Suprapubic skin (tissue), 4 donors: ENCODE results near the gene EPS8. TPM values are rescaled to one million over a fixed set of nuclear protein-coding genes. Genes with fewer than 3 reads are reported as not detected.

Source experiments
- DNase-seq, 2 donors: peaks; one replicate each; pipeline ENCODE4 v3.0.0-alpha.2; 2019; ENCODE audit warnings: low spot score in 2 of 2
- H3K27ac ChIP-seq: fragments of 200-600 bp; sonication (generic); one replicate; pipeline ENCODE4 v1.5.1; 2019
- H3K27me3 ChIP-seq: fragments of 200-600 bp; sonication (generic); one replicate; pipeline ENCODE4 v1.5.1; 2019
- H3K36me3 ChIP-seq: fragments of 200-600 bp; sonication (generic); one replicate; pipeline ENCODE4 v1.5.1; 2019
- H3K4me1 ChIP-seq: fragments of 200-600 bp; sonication (generic); one replicate; pipeline ENCODE4 v1.5.1; 2019
- H3K4me3 ChIP-seq: fragments of 200-600 bp; sonication (generic); one replicate; pipeline ENCODE4 v1.5.1; 2019; ENCODE audit warnings: mild to moderate bottlenecking
- H3K9me3 ChIP-seq: fragments of 200-600 bp; sonication (generic); one replicate; pipeline ENCODE4 v1.5.1; 2019
- CTCF ChIP-seq, 2 donors: fragments of 200-600 bp in 1 of 2; fragments of 450-650 bp in 1 of 2; sonication (generic) in 1 of 2; IDR thresholded peaks; one replicate each; pipeline ENCODE4 v1.5.1; 2016 to 2019; ENCODE audit warnings: antibody characterized with exemption in 2 of 2, mild to moderate bottlenecking in 1 of 2, moderate library complexity in 1 of 2
- EP300 ChIP-seq: sonication (generic); formaldehyde crosslinking; IDR thresholded peaks from one replicate; pipeline ENCODE4 v1.6.1; 2017; ENCODE audit warnings: antibody characterized with exemption
- POLR2A ChIP-seq, 2 donors: fragments of 450-650 bp; IDR thresholded peaks; one replicate each; pipeline ENCODE4 v1.6.1; 2017; ENCODE audit warnings: antibody characterized with exemption in 2 of 2, mild to moderate bottlenecking in 2 of 2, moderate library complexity in 2 of 2
- POLR2AphosphoS5 ChIP-seq, 3 donors: sonication (generic); formaldehyde crosslinking; IDR thresholded peaks; one replicate each; pipeline ENCODE4 v1.6.1; 2017; ENCODE audit warnings: antibody characterized with exemption in 3 of 3
- WGBS: methylation state at CpG from one replicate; pipeline ENCODE4 v1.1.5; 2018; 5-methylcytosine and 5-hydroxymethylcytosine counted together
- total RNA-seq, 4 donors: library from RNA; depleted of rRNA; stranded (reverse); fragments of >200 nt; gene quantifications; one replicate each; pipeline ENCODE4 v1.1.0, GENCODE V29; 2016

EPS8 gene
- total RNA-seq, 4 donors from 2014 or later: 15.7 to 38.8 (median 27.3) TPM

DNA sequence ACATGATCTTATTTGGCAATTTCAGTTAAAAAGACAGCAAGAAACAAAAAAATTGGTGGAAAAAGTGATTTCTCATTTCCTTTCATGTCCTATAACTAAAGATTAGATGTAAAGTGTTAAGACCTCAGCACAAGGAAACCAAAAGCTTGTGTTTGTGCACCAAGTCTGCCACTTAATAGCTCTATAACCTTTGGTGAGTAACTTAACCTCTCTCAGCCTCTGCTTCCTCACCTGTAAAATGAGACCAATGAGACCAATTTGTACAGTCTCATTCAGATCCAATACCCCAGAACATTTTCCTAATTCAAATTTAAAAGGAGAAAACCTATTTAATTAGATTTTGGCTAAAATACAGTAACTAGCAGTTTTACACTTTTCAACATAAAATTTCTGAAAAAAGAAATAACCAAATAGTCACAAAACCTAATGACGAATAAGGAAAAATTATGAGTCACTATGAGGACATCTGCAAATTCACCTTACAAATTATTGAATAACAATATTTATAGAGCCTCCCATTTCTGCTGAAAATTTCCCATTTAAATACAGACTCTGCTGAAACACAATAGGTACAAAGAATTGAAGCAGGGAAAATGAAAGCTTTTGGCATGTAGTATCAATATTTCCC is 71.1 kb downstream of the EPS8 start:
- Histone ChIP-seq H3K4me1 (peaks cover 27% of the 10 kb centered on the region), H3K9me3 (no peaks in the 10 kb centered on the region), H3K36me3 (no peaks in the 10 kb centered on the region), H3K4me3 (no peak overlapping the region), H3K27me3 (no peaks in the 10 kb centered on the region), H3K27ac (no peak overlapping the region)
- TF ChIP-seq POLR2AphosphoS5 (IDR thresholded peaks at IDR 0.05) (no peak), EP300 (no peak), POLR2A (IDR thresholded peaks at IDR 0.05) (no peak), CTCF (IDR thresholded peaks at IDR 0.05) (no peak)
- WGBS: 77% methylated on average over 1 of the region's 1 CpG
- DNase-seq: no peak

- Histone ChIP-seq H3K27ac (no peak overlapping the region), H3K4me3 (no peak overlapping the region), H3K36me3 (no peaks in the 10 kb centered on the region), H3K4me1 (peaks cover 26% of the 10 kb centered on the region), H3K9me3 (no peaks in the 10 kb centered on the region), H3K27me3 (no peaks in the 10 kb centered on the region)
- TF ChIP-seq POLR2A (IDR thresholded peaks at IDR 0.05) (no peak), CTCF (IDR thresholded peaks at IDR 0.05) (no peak), EP300 (no peak), POLR2AphosphoS5 (IDR thresholded peaks at IDR 0.05) (no peak)
- WGBS: 82% methylated on average over 2 of the region's 2 CpGs
- no peak for DNase-seq
Observed at GRCh38 chr12:15716581-15716980, 72.6 kb downstream of the EPS8 start.

DNA sequence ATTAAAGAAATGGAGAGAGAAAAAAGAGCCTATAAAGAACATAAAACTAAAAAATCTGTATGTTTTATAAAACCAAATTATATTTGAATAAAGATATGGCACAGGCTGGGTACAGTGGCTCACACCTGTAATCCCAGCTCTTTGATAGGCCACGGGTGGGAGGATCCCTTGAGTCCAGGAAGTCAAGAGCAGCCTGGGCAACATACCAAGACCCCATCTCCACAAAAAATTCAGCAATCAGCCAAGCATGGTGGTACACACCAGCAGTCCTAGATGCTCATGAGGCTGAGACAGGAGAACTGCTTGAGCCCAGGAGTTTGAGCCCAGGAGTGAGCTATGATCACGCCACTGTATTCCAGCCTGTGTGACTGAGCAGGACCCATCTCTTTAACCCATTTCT is 74.9 kb downstream of the EPS8 start:
- no peak for DNase-seq
- Histone ChIP-seq H3K9me3 (no peaks in the 10 kb centered on the region), H3K27me3 (no peaks in the 10 kb centered on the region), H3K4me3 (no peak overlapping the region), H3K4me1 (peaks cover 12% of the 10 kb centered on the region), H3K36me3 (no peaks in the 10 kb centered on the region), H3K27ac (no peak overlapping the region)
- 93% methylated on average over 2 of the region's 2 CpGs for WGBS
- TF ChIP-seq POLR2AphosphoS5 (IDR thresholded peaks at IDR 0.05) (no peak), CTCF (IDR thresholded peaks at IDR 0.05) (no peak), EP300 (no peak)

- TF ChIP-seq POLR2A (IDR thresholded peaks at IDR 0.05): no peak
- TF ChIP-seq CTCF (IDR thresholded peaks at IDR 0.05): no peak
- no peak for TF ChIP-seq POLR2AphosphoS5 (IDR thresholded peaks at IDR 0.05)
- TF ChIP-seq EP300: no peak
- no peak overlapping the region for H3K4me3 ChIP-seq
- peaks cover 2% of the 10 kb centered on the region for H3K4me1 ChIP-seq
- H3K36me3 ChIP-seq: no peaks in the 10 kb centered on the region
- 80% methylated on average over 8 of the region's 8 CpGs for WGBS
- H3K9me3 ChIP-seq: no peaks in the 10 kb centered on the region
- H3K27ac ChIP-seq: no peak overlapping the region
- no peaks in the 10 kb centered on the region for H3K27me3 ChIP-seq
- no peak for DNase-seq
Observed at GRCh38 chr12:15712823-15713660, 76.1 kb downstream of the EPS8 start.

DNA sequence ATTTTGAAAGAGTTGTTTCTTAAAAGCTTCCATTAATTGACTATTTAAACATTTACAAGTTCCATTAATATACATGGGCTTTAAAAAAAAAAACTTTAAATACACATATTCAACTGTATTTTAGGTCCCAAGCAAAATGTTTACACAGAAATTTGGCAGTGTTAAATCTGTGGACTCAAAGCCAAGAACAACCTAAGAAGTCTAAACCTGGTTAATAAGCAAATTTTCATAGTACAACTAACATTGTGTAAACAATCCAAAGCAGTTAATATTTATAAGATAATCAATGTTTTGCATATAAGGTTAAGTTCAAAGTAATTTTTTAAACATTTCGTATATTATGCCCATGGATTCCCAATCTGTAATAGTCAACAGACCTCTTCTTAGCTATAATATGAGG is 77.0 kb downstream of the EPS8 start:
- no peaks in the 10 kb centered on the region for H3K36me3 ChIP-seq
- no peaks in the 10 kb centered on the region for H3K4me1 ChIP-seq
- peak overlapping the region; percentile 1 for H3K27ac ChIP-seq
- H3K27me3 ChIP-seq: no peaks in the 10 kb centered on the region
- H3K4me3 ChIP-seq: no peak overlapping the region
- no peaks in the 10 kb centered on the region for H3K9me3 ChIP-seq
- 93% methylated on average over 1 of the region's 1 CpG for WGBS
- DNase-seq: no peak
- TF ChIP-seq EP300 (no peak), CTCF (IDR thresholded peaks at IDR 0.05) (no peak), POLR2A (IDR thresholded peaks at IDR 0.05) (no peak), POLR2AphosphoS5 (IDR thresholded peaks at IDR 0.05) (no peak)
